ENCODE results near the gene FMN1. TPM values are rescaled to one million over a fixed set of nuclear protein-coding genes. Genes with fewer than 3 reads are reported as not detected.

Gene FMN1
- total and polyA plus RNA-seq, 2 of the 13 experiments (the other 11 are each of a cell fraction or from before 2014, with no cell fraction given): 0.20 to 0.60 TPM

DNA sequence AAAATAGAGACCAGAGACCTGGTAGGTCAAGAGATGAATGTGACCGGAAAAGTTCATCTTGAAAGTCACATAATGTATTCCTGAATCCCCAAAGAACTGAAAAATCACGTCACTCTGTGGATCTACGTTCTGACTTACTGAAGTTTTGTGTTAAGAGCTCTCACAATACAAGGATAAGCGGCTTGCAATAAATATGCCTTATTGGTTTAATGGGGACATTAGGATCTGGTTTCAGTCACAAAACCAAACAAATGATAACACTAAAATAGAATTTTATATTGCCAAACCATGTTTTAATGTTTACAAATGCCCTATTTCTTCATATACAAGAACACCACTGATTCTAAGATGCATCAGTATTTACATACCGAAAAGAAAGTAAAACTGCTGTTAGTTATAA, 164.2 kb downstream of the FMN1 start (continued):
- TF ChIP-seq, protein P1, sequence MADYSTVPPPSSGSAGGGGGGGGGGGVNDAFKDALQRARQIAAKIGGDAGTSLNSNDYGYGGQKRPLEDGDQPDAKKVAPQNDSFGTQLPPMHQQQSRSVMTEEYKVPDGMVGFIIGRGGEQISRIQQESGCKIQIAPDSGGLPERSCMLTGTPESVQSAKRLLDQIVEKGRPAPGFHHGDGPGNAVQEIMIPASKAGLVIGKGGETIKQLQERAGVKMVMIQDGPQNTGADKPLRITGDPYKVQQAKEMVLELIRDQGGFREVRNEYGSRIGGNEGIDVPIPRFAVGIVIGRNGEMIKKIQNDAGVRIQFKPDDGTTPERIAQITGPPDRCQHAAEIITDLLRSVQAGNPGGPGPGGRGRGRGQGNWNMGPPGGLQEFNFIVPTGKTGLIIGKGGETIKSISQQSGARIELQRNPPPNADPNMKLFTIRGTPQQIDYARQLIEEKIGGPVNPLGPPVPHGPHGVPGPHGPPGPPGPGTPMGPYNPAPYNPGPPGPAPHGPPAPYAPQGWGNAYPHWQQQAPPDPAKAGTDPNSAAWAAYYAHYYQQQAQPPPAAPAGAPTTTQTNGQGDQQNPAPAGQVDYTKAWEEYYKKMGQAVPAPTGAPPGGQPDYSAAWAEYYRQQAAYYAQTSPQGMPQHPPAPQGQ (CRISPR knock-in tag; IDR thresholded peaks at IDR 0.05; ENCODE audit: borderline replicate concordance): no peak
- TF ChIP-seq, protein P2, sequence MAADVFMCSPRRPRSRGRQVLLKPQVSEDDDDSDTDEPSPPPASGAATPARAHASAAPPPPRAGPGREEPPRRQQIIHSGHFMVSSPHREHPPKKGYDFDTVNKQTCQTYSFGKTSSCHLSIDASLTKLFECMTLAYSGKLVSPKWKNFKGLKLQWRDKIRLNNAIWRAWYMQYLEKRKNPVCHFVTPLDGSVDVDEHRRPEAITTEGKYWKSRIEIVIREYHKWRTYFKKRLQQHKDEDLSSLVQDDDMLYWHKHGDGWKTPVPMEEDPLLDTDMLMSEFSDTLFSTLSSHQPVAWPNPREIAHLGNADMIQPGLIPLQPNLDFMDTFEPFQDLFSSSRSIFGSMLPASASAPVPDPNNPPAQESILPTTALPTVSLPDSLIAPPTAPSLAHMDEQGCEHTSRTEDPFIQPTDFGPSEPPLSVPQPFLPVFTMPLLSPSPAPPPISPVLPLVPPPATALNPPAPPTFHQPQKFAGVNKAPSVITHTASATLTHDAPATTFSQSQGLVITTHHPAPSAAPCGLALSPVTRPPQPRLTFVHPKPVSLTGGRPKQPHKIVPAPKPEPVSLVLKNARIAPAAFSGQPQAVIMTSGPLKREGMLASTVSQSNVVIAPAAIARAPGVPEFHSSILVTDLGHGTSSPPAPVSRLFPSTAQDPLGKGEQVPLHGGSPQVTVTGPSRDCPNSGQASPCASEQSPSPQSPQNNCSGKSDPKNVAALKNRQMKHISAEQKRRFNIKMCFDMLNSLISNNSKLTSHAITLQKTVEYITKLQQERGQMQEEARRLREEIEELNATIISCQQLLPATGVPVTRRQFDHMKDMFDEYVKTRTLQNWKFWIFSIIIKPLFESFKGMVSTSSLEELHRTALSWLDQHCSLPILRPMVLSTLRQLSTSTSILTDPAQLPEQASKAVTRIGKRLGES (CRISPR knock-in tag; IDR thresholded peaks at IDR 0.05; ENCODE audit: borderline replicate concordance): no peak
- TF ChIP-seq, protein P3, sequence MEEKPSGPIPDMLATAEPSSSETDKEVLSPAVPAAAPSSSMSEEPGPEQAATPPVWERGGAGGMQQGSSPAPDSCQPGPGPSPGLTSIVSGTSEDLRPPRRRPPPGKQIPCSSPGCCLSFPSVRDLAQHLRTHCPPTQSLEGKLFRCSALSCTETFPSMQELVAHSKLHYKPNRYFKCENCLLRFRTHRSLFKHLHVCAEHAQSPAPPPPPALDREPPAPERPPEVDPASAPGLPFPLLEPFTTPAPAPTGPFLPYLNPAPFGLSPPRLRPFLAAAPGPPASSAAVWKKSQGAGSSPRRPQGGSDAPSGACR (CRISPR knock-in tag; IDR thresholded peaks at IDR 0.05): no peak
- TF ChIP-seq, protein P4, sequence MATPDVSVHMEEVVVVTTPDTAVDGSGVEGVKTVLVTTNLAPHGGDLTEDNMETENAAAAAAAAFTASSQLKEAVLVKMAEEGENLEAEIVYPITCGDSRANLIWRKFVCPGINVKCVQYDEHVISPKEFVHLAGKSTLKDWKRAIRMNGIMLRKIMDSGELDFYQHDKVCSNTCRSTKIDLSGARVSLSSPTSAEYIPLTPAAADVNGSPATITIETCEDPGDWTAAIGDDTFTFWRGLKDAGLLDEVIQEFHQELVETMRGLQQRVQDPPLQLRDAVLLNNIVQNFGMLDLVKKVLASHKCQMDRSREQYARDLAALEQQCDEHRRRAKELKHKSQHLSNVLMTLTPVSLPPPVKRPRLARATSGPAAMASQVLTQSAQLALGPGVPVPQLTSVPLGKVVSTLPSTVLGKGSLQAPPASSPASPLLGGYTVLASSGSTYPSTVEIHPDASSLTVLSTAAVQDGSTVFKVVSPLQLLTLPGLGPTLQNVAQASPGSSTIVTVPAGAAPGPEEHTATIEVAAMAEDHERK (CRISPR knock-in tag; IDR thresholded peaks at IDR 0.05; ENCODE audit: low read depth): no peak

Data from HepG2 (cell line).